T-helper 1 cell (primary cell): Measurements from ENCODE around the gene LSP1.
A peak's percentile ranks its signal among the peaks of the same experiment; 100 is the strongest.

Experiments
- DNase-seq, 5 donors: peaks; one replicate each; pipeline ENCODE4 v3.0.0-alpha.2; 2012 to 2020

The LSP1 gene

GRCh38 chr11:1825039-1825740 is 27.7 kb upstream of the LSP1 start:
- DNase-seq = no peak

DNA sequence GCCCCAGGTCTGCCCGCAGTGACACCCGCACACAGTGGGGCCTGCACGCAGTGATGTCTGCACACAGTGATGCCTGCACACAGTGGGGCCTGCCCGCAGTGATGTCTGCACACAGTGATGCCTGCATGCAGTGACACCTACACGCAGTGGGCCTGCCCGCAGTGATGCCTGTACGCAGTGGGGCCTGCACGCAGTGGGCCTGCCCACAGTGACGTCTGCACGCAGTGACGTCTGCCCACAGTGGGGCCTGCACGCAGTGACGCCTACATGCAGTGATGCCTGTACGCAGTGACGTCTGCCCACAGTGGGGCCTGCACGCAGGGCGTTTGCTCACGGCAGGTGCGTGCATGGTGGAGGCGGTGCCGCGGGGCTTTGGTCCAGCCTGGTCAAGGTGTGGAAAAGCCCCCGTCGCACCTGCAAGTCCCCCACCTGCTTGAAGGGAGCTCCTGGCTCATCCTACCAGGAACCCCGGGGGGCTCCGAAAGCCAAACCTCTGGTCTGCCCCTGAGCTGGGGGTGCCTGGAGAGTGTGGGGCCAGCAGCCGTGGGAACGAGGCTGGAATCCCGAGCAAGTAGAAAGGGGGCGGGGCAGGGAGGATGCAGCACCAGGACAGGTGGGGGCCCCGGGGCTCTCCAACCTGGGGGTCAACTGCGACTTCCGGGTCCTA is 27.0 kb upstream of the LSP1 start:
- DNase-seq = no peak

DNA sequence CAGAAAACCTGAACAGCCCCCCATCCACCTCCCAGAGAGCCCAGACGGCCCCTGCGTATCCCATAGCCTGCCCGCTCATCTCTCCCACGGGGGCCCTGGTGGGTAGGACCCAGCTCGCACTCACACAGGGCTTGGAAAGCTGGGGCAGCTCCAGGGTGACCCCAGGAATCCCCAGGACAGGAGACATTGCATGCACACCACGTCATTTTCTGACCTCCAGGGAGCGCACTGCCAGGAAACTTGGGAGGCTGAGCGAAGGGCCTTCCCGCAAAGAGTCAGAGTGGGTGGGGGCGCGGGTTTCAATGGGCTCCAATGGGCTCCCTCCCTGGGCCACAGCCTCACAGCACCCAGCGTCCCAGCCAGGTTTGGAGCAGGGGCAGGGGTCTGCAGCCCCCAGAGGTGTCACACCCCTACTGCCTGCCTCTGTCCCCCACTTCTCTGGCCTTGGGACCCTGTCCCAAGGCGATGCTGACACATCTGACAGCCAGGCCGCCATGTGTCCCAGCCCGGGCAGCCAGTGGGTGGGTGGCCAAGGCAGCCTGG is 26.3 kb upstream of the LSP1 start:
- DNase-seq = no peak

DNA sequence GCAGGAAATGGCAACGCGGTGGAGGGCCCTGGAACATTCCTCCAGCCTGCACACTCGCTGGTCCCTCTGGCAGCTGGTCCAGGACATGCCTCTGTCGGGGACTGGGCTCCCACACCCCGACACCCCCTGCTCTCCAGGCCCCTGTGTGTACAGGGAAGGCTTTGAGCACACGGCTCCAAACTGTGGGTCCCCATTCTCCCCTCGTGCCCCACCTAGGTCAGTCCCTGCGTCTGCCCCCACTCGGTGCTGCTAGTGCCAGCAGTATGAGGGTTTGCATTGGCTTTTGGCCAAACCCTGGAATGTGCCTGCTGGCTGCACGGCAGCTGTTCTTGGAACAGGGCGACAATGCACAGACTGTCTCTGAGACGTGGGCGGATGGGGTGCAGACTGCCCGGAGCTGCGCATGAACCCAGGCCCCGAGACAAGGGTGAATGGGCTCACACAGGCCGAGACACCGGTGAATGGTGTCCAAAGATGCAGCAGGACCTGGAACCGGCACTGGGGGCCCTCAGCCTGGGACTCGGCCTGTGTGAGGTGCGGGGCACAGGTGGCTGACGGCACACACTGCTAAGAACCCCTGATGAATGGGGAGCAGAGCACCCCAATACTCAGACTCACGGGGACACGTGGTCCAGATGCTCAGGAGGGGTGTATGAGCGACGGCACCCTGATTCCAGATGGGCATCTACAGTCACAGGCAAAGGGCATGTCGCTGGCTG is 25.6 kb upstream of the LSP1 start:
- no peak for DNase-seq

DNA sequence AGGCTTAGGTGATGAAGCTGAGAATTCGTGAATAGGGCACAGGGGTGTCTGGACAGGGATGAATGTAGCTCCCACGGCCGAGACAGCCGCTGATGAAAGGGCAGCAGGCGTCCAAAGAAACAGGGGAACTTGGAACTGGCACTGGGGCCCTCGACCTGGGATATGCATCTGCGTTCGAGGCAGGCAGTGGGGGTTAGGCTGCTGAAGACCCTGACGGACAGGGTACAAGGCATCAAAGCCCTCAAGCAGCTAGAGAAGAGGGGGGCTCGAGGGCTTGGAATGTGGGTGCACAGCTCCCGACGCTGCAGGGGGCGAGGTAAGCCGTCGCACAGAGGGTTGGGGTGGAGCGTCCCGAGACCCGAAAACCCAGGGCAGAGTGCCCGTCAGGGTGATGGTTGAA is 25.0 kb upstream of the LSP1 start:
- no peak for DNase-seq

- no peak for DNase-seq
Observed at GRCh38 chr11:1828542-1828941, 24.3 kb upstream of the LSP1 start.

DNA sequence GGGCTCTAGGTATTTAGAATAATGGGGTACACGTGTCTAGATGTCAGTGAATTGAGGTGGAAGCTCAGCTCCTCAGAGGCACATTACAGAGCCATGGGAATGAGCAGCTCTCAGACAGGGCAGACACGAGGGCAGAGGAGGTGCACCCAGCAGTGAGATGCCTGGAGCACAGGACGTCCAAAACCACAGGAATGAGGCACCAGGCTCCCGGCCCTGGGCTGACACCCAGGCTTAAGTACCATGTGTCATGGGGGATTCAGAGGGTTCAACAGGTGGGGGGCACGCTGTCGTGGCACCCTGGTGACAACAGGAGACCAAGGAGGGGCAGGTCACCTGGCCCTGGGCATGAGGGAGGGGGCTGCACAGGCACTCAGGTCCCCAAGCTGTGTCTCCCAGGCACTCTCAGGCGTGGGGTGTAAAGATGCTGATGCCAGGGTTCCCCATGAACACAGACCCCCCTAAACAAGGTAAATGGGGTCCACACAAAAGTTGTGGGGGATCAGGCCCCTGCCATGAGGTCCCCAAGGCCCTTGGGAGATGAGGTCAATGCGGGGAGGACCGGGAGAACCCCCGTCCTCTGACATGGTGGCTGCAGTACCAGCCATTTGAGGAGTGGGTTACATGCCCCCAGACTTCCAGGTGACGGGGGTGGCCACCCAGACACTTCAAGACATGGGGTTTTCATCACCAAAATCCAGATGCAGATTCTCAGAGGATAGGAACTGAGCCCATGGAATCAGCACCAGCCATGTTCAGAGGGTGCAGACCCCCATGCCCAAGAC is 23.7 kb upstream of the LSP1 start:
- no peak for DNase-seq

DNA sequence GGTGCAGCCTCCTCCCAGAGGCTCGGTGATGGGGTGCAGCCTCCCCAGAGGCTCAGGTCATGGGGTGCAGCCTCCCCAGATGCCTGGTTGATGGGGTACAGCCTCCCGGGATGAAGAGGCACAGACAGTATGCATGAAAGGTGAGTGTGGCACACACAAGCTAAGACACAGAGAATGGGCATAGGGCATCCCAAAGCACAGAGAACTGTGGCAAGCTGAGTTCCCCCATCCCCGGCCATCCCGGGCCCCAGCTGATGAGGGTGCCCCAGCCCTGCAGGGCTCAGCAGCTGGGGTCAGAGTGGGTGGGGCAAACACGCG is 22.9 kb upstream of the LSP1 start:
- no peak for DNase-seq

DNA sequence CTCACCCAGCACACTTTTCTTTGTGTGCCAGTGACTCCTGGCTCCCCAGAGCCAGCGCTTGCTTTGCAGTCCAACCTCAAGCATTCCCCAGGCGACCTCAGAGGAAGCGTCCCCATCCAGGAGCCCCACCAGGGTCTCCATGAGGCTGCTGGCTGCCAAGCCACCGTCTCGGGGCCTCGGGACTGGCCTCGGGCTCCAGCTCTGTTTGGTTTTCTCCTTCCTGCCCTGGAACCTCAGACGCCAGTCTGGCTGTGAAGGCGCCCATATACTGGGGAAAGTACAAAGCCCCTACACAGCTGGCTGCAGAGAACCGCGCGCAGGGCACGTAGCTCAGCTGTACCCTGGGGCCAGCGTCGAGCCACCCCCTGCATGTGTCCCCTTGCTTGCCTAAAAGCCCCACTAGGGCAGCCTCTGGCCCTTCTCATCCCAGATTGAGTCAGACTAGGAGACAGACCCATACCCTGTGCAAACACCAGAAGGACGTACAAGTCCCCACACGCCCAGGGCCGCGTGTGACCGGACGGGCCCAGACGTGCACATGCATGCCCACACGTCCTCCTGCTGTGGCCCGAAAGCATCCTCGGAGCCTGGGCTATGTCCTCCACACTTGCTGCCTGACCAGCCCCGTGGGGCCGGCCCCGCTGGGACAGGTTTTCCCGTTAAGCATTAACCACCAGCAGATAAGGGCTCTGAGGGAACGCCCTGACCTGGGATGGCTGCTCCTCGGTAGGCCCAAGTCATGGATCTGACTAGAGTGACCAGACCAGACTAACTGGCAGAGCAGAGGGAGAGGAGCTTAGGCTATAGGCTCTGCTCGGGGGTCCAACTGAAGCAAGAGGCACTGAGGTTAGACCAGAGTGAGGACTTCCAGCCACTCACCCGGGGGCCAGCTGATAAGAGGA is 22.3 kb upstream of the LSP1 start:
- DNase-seq = no peak

GRCh38 chr11:1831338-1832210 is 21.3 kb upstream of the LSP1 start:
- DNase-seq = no peak

- peak in 4 of 5 donors; percentile 42 to 60 (median 58) for DNase-seq
Observed at GRCh38 chr11:1832211-1832919, 20.5 kb upstream of the LSP1 start.

- no peak for DNase-seq
Observed at GRCh38 chr11:1832920-1833295, 20.0 kb upstream of the LSP1 start.

DNA sequence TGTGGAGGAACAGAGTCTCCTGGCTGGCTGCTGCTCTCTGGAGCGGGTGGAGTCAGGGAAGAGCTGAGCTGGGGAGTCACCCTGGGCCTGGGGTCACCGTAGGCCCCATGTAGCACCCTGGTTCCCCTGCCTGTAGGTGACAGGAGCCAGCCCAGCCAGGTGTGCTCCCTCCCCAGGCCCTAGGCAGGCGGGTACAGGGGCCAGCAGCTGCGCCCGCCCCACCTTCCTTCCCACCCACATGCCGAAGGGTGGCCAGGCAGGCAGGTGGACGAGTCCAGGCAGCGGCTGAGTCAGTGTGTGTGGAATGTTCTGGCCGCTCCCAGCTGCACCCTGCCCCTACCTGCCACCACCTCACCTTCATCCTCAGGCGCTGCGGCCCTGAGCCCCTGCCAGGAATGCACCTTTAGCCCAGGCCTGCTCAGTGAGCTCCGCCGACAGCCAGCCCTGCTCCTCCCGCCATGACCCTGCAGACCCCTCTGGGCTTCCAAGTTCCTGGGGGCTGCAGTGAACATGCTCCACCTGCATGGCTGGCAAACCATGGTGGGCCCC is 18.7 kb upstream of the LSP1 start:
- DNase-seq = peak in 1 of 5 donors; percentile 6

DNA sequence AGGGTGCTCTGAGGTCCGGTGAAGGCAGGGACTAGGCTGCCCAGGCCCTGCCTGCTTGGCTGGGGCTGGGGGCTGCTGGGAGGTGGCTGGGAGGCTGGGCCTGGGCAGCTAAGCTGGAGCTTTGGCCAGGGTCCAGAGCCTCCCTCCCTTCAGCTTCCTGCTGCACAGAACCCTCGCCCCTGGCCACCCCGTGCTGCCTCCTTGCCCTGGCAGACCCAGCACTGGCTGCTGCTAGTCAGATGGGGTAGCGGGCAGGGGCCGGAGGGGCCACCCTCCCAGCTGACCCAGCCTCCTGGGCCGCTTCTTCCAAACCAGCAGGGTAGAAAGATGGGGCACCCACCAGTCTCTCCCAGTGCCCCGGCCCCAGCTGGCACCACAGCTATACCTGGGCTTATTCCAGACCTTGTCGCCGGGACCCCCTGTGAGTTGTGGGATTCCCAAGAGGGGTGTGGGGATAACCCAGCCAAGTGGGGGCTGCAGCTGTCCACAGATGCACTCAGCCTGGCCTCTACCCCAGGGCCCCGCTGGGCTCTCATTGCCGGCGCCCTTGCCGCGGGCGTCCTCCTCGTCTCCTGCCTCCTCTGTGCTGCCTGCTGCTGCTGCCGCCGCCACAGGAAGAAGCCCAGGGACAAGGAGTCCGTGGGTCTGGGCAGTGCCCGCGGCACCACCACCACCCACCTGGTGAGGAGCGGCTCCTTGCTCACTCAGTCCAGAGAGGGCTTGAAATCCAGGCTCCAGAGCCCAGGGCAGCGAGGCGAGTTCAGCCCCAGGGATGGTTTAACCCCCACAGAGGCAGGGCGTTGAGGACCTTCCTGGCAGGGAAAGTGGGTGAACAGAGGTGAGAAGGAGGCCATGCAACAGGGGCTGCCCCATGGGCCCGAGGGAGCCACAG is 17.9 kb upstream of the LSP1 start, which contains the start of gene SYT8:
Gene SYT8 (plus strand): TSS at position 212 of the 892 bp plus-strand sequence. CDS start 116 bp downstream, at position 328.
- peak in 1 of 5 donors; percentile 5 for DNase-seq

DNA sequence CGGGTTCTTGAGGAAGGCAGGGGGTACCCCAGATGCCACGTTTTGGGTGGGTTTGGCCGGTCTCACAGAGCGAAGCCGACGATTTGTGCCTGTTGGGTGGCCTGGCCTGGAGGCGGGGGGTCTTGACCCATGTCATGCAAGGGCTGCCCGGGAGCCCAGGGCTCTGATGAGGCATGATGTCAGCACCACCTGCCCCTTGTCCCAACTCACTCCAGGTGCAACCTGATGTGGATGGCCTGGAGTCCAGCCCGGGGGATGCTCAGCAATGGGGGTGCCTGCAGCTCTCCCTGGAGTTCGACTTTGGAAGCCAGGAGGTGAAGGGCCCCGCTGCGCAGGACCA is 17.2 kb upstream of the LSP1 start:
- peak in 1 of 5 donors; percentile 5 for DNase-seq

DNA sequence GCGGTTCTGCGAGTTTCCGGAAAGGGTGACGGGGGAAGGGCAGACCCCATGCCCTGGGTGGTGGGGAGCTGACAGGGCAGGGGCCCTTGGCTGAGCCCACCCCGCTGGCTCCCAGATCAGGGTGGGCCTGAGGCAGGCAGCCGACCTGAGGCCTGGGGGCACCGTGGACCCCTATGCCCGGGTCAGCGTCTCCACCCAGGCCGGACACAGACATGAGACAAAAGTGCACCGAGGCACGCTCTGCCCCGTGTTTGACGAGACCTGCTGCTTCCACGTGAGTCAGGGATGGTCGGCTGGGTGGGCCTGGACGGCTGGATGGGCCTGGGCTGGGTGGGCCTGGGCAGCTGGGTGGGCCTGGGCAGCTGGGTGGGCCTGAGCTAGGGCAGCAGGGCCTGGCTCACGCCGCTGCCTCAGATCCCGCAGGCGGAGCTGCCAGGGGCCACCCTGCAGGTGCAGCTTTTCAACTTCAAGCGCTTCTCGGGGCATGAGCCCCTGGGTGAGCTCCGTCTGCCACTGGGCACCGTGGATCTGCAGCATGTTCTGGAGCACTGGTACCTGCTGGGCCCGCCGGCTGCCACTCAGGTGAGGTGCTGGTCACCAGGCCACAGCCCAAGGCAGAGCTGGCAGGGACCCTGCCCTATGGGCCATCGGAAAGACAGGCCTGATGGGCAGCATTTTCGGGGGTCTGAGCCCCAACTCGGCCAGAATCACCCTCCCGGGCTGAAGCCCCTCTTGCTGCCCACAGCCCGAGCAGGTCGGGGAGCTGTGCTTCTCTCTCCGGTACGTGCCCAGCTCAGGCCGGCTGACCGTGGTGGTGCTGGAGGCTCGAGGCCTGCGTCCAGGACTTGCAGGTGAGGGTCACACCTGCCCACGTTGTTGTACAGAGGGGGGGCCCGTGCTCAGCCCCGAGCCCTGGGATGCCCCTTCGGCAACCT is 16.6 kb upstream of the LSP1 start:
- DNase-seq = peak in 1 of 5 donors; percentile 11
